HepG2 (cell line): Measurements from ENCODE around the gene FXR2. TPM values are rescaled to one million over a fixed set of nuclear protein-coding genes. Genes with fewer than 3 reads are reported as not detected.

Source experiments
- EP300 ChIP-seq, 3 experiments: sonication (generic) in 1 of 3; formaldehyde crosslinking in 1 of 3; IDR thresholded peaks; 2 replicates each; pipeline versions ENCODE4 v1.5.1 to v1.6.1; 2011 to 2020; ENCODE audit warnings: low read depth in 2 of 3, low read length in 2 of 3, borderline replicate concordance in 1 of 3, improper control_type of control experiment in 1 of 3, mild to moderate bottlenecking in 1 of 3, missing genetic modification reagents in 1 of 3, moderate library complexity in 1 of 3
- FOXM1 ChIP-seq: sonication (generic); formaldehyde crosslinking; IDR thresholded peaks from 2 replicates; pipeline ENCODE4 v1.5.0; 2020; ENCODE audit warnings: missing genetic modification reagents
- MAFK ChIP-seq, 2 experiments: IDR thresholded peaks in 1 of 2; conservative IDR thresholded peaks in 1 of 2; 2 replicates each; pipeline ENCODE4 v1.6.1; 2011; ENCODE audit warnings: improper control_type of control experiment in 2 of 2, low read length in 2 of 2
- NPAS2 ChIP-seq: sonication (generic); formaldehyde crosslinking; IDR thresholded peaks from 2 replicates; pipeline ENCODE4 v1.8.0; 2022; ENCODE audit warnings: mild to moderate bottlenecking, missing genetic modification reagents, borderline replicate concordance
- NR1H2 ChIP-seq: sonication (generic); formaldehyde crosslinking; IDR thresholded peaks from 2 replicates; pipeline ENCODE4 v1.8.1; 2022; ENCODE audit warnings: low read depth, missing genetic modification reagents, borderline replicate concordance
- NR2F6 ChIP-seq, 2 experiments: IDR thresholded peaks; 2 replicates each; pipeline ENCODE4 v1.6.1; 2016; ENCODE audit warnings: antibody characterized with exemption in 1 of 2, mild to moderate bottlenecking in 1 of 2
- PAWR ChIP-seq: sonication (generic); formaldehyde crosslinking; IDR thresholded peaks from 2 replicates; pipeline ENCODE4 v1.4.0; 2020; ENCODE audit warnings: missing genetic modification reagents, mild to moderate bottlenecking, borderline replicate concordance
- SP4 ChIP-seq: sonication (generic); formaldehyde crosslinking; IDR thresholded peaks from 2 replicates; pipeline ENCODE4 v1.8.1; 2023; ENCODE audit warnings: mild to moderate bottlenecking, missing genetic modification reagents
- SUZ12 ChIP-seq: fragments of 150-350 bp; IDR thresholded peaks from 2 replicates; pipeline ENCODE4 v1.6.1; 2014; ENCODE audit warnings: low read depth, low read length
- ZNF317 ChIP-seq: sonication (generic); formaldehyde crosslinking; IDR thresholded peaks from 2 replicates; pipeline ENCODE4 v1.5.0; 2020; ENCODE audit warnings: mild to moderate bottlenecking, missing genetic modification reagents
- ZNF510 ChIP-seq: sonication (generic); formaldehyde crosslinking; IDR thresholded peaks from 2 replicates; pipeline ENCODE4 v1.4.0; 2020; ENCODE audit warnings: low read depth, mild to moderate bottlenecking, missing genetic modification reagents
- ZSCAN9 ChIP-seq: IDR thresholded peaks from 2 replicates; pipeline ENCODE4 v1.6.1; 2016; ENCODE audit warnings: borderline replicate concordance
- polyA plus RNA-seq, 8 experiments: library from polyadenylated mRNA; depleted of rRNA in 3 of 8; stranded (reverse) in 7 of 8; unstranded in 1 of 8; fragments of >200 nt; fragmentation: Illumina TruSeq in 4 of 8; extraction: Trizol in 4 of 8; gene quantifications; 2 replicates each; pipeline versions ENCODE4 v1.2.1 to v1.2.3, GENCODE V29; 2011 to 2016; ENCODE audit warnings: low read depth in 4 of 8, missing spikeins in 1 of 8, mixed read lengths in 1 of 8; ENCODE audit not compliant: insufficient read depth in 1 of 8
- total RNA-seq, 5 experiments: library from RNA; depleted of rRNA; stranded (reverse); fragments of >200 nt; fragmentation: Illumina TruSeq; extraction: Trizol; gene quantifications; 2 replicates each; pipeline ENCODE4 v1.2.3, GENCODE V29; 2016; ENCODE audit warnings: low read depth in 1 of 5
- TF ChIP-seq, protein P1 (sequence below): sonication (generic); formaldehyde crosslinking; IDR thresholded peaks from 2 replicates; pipeline ENCODE4 v1.4.0; 2020; ENCODE audit warnings: mild to moderate bottlenecking, missing genetic modification reagents
- TF ChIP-seq, protein P2 (sequence below): sonication (generic); formaldehyde crosslinking; IDR thresholded peaks from 2 replicates; pipeline ENCODE4 v1.8.0; 2022; ENCODE audit warnings: mild to moderate bottlenecking, missing genetic modification reagents
- TF ChIP-seq, protein P3 (sequence below): sonication (generic); formaldehyde crosslinking; IDR thresholded peaks from 2 replicates; pipeline ENCODE4 v1.5.1; 2020; ENCODE audit warnings: missing genetic modification reagents, mild to moderate bottlenecking, borderline replicate concordance
- TF ChIP-seq, protein P4 (sequence below): sonication (generic); formaldehyde crosslinking; IDR thresholded peaks from 2 replicates; pipeline ENCODE4 v1.8.1; 2023; ENCODE audit warnings: mild to moderate bottlenecking, moderate library complexity, missing genetic modification reagents
- TF ChIP-seq, protein P5 (sequence below): sonication (generic); formaldehyde crosslinking; IDR thresholded peaks from 2 replicates; pipeline ENCODE4 v1.4.0; 2020; ENCODE audit warnings: missing genetic modification reagents, low read depth, mild to moderate bottlenecking, borderline replicate concordance
- TF ChIP-seq, protein P6 (sequence below): sonication (generic); formaldehyde crosslinking; IDR thresholded peaks from 2 replicates; pipeline ENCODE4 v1.4.0; 2020; ENCODE audit warnings: mild to moderate bottlenecking, low read depth, missing genetic modification reagents

Gene FXR2
- total and polyA plus RNA-seq, 2 of the 13 experiments (the other 11 are each of a cell fraction or from before 2014, with no cell fraction given), result 20.9 to 24.4 TPM

DNA sequence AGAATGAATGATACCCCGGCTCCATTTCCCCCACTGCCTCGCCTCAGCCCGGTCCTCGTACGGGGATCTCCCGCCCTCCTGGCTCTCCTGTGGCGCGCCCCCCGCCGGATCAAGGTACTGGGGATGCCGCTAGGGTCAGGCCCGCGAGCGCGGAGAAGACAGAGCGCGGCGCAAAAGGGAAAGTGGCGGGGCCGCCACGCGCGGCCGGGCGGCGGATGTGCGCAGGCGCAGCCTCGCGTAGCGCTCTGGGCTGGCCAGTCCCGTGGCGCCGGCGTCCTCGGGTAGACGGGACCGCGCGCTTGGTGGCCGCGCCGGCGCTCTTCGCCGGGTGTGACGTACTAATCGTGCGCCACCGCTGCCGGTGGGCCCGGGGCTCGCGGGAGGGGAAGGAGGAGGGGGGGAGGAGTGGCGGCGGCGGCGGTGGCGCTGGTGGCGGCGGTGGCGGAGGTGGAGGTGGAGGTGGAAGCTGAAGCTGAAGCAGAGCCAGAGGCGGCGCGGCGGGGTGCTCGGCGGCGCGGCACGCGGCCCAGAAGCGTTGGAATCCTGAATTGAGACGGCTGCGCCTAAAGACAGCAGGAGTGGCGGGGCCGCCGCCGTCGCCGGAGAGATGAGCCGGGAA, 53.0 kb downstream of the FXR2 start, which contains the start of gene SENP3 (continued):
- TF ChIP-seq, protein P1, sequence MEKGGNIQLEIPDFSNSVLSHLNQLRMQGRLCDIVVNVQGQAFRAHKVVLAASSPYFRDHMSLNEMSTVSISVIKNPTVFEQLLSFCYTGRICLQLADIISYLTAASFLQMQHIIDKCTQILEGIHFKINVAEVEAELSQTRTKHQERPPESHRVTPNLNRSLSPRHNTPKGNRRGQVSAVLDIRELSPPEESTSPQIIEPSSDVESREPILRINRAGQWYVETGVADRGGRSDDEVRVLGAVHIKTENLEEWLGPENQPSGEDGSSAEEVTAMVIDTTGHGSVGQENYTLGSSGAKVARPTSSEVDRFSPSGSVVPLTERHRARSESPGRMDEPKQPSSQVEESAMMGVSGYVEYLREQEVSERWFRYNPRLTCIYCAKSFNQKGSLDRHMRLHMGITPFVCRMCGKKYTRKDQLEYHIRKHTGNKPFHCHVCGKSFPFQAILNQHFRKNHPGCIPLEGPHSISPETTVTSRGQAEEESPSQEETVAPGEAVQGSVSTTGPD (CRISPR knock-in tag), result no peak
- TF ChIP-seq NR1H2 (CRISPR knock-in tag) (no peak), SP4 (CRISPR knock-in tag) (no peak), MAFK (conservative IDR thresholded peaks at IDR 0.05 in 1 of 2, IDR thresholded peaks at IDR 0.05 in 1 of 2; ENCODE audit: low read length in 2 of 2) (no peak), FOXM1 (CRISPR knock-in tag) (no peak), NR2F6 (IDR thresholded peaks at IDR 0.05) (no peak), NR2F6 (CRISPR knock-in tag; IDR thresholded peaks at IDR 0.05) (no peak), ZNF317 (CRISPR knock-in tag) (peak; percentile 13; the same call in 1 of the 2 replicates), NPAS2 (CRISPR knock-in tag) (no peak), ZNF510 (CRISPR knock-in tag) (no peak), ZSCAN9 (CRISPR knock-in tag) (no peak), SUZ12 (no peak), EP300 (IDR thresholded peaks at IDR 0.05; ENCODE audit: low read depth in 2 of 2, low read length in 2 of 2) (peak in 1 of 2 experiments; percentile 28; a peak in 1 of 4 replicates), EP300 (CRISPR knock-in tag; IDR thresholded peaks at IDR 0.05; ENCODE audit: borderline replicate concordance) (no peak; the same call in 1 of the 2 replicates), PAWR (CRISPR knock-in tag) (no peak)
- TF ChIP-seq, protein P2, sequence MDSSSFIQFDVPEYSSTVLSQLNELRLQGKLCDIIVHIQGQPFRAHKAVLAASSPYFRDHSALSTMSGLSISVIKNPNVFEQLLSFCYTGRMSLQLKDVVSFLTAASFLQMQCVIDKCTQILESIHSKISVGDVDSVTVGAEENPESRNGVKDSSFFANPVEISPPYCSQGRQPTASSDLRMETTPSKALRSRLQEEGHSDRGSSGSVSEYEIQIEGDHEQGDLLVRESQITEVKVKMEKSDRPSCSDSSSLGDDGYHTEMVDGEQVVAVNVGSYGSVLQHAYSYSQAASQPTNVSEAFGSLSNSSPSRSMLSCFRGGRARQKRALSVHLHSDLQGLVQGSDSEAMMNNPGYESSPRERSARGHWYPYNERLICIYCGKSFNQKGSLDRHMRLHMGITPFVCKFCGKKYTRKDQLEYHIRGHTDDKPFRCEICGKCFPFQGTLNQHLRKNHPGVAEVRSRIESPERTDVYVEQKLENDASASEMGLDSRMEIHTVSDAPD (CRISPR knock-in tag), result no peak
- TF ChIP-seq, protein P3, sequence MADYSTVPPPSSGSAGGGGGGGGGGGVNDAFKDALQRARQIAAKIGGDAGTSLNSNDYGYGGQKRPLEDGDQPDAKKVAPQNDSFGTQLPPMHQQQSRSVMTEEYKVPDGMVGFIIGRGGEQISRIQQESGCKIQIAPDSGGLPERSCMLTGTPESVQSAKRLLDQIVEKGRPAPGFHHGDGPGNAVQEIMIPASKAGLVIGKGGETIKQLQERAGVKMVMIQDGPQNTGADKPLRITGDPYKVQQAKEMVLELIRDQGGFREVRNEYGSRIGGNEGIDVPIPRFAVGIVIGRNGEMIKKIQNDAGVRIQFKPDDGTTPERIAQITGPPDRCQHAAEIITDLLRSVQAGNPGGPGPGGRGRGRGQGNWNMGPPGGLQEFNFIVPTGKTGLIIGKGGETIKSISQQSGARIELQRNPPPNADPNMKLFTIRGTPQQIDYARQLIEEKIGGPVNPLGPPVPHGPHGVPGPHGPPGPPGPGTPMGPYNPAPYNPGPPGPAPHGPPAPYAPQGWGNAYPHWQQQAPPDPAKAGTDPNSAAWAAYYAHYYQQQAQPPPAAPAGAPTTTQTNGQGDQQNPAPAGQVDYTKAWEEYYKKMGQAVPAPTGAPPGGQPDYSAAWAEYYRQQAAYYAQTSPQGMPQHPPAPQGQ (CRISPR knock-in tag), result no peak
- TF ChIP-seq, protein P4, sequence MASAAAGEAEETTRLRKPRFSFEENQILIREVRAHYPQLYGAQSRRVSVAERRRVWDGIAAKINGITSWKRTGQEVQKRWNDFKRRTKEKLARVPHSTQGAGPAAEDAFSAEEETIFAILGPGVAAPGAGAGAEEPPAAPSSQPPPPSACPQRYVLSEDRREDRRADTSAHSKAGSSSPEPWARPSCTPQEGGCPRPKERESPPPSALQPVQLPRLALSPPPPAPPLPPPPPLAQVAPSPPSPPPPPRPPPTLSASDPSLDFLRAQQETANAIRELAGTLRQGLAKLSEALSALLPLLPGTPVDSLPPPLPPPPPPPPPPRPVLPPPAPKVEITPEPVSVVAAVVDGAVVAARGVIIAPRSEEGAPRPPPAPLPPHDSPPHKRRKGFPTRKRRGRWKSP (CRISPR knock-in tag), result peak; percentile 95
- TF ChIP-seq, protein P5, sequence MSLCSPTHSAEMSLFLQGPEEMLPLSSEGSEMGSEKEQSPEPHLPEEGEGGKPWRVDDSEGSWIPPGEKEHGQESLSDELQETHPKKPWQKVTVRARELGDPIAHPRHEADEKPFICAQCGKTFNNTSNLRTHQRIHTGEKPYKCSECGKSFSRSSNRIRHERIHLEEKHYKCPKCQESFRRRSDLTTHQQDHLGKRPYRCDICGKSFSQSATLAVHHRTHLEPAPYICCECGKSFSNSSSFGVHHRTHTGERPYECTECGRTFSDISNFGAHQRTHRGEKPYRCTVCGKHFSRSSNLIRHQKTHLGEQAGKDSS, result 0 out of 2 replicates have a peak, but pooled peaks have one; percentile 13
- TF ChIP-seq, protein P6, sequence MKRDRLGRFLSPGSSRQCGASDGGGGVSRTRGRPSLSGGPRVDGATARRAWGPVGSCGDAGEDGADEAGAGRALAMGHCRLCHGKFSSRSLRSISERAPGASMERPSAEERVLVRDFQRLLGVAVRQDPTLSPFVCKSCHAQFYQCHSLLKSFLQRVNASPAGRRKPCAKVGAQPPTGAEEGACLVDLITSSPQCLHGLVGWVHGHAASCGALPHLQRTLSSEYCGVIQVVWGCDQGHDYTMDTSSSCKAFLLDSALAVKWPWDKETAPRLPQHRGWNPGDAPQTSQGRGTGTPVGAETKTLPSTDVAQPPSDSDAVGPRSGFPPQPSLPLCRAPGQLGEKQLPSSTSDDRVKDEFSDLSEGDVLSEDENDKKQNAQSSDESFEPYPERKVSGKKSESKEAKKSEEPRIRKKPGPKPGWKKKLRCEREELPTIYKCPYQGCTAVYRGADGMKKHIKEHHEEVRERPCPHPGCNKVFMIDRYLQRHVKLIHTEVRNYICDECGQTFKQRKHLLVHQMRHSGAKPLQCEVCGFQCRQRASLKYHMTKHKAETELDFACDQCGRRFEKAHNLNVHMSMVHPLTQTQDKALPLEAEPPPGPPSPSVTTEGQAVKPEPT (CRISPR knock-in tag), result 0 out of 2 replicates have a peak, but pooled peaks have one; percentile 33
